Fibroblast of the conjunctiva (primary cell): ENCODE data around the gene CARD14.
A peak's percentile ranks its signal among the peaks of the same experiment; 100 is the strongest.

Experiments
- DNase-seq: peaks from one replicate; pipeline ENCODE4 v3.0.0-alpha.2; 2010; ENCODE audit warnings: low read depth

The CARD14 gene

GRCh38 chr17:80210348-80211108, 40.7 kb downstream of the CARD14 start:
- no peak for DNase-seq

GRCh38 chr17:80212109-80212508, 42.3 kb downstream of the CARD14 start:
- no peak for DNase-seq

GRCh38 chr17:80212511-80212910, 42.7 kb downstream of the CARD14 start:
- no peak for DNase-seq

GRCh38 chr17:80212962-80213642, 43.3 kb downstream of the CARD14 start:
- no peak for DNase-seq

- no peak for DNase-seq
Measured at GRCh38 chr17:80213643-80213975, 43.8 kb downstream of the CARD14 start.

- no peak for DNase-seq
Measured at GRCh38 chr17:80214012-80214877, 44.4 kb downstream of the CARD14 start.

- no peak for DNase-seq
Measured at GRCh38 chr17:80214878-80215210, 45.0 kb downstream of the CARD14 start.

GRCh38 chr17:80216473-80217456, 46.9 kb downstream of the CARD14 start:
- no peak for DNase-seq

- DNase-seq: no peak
Measured at GRCh38 chr17:80217703-80218362, 48.0 kb downstream of the CARD14 start.

GRCh38 chr17:80218391-80218790, 48.6 kb downstream of the CARD14 start:
- DNase-seq: no peak

GRCh38 chr17:80219013-80219762, 49.4 kb downstream of the CARD14 start:
- peak; percentile 40 for DNase-seq

- DNase-seq: no peak
Measured at GRCh38 chr17:80219763-80220053, 49.9 kb downstream of the CARD14 start.

GRCh38 chr17:80220054-80220735, 50.4 kb downstream of the CARD14 start, which contains the start of the genes SGSH and SLC26A11:
Gene SGSH (minus strand): TSS chr17:80220333. CDS start chr17:80220313, 20 bp downstream.
Gene SLC26A11 (plus strand): TSS chr17:80220427. CDS start chr17:80221561, 1,134 bp downstream.
- DNase-seq: peak; percentile 8

- no peak for DNase-seq
Measured at GRCh38 chr17:80220736-80221215, 50.9 kb downstream of the CARD14 start.

- DNase-seq: no peak
Measured at GRCh38 chr17:80221351-80222105, 51.7 kb downstream of the CARD14 start.

- no peak for DNase-seq
Measured at GRCh38 chr17:80222376-80223141, 52.7 kb downstream of the CARD14 start.

GRCh38 chr17:80223142-80223815, 53.4 kb downstream of the CARD14 start:
- DNase-seq: no peak
